ENCODE results near the gene SAMD10.
"Not testable (repeated sequence)": the region's sequence is repeated elsewhere in the genome, so short reads cannot be mapped to it uniquely, and the experiment has no call there.

SAMD10 gene

GRCh38 chr20:64000906-64001305 is 21.5 kb upstream of the SAMD10 start:
- DNase-seq, result no peak

- no peak for DNase-seq
These were observed 3.5 kb upstream of the SAMD10 start for GRCh38 chr20:63982937-63983336.

- peak; percentile 93 to 99 for DNase-seq
These were observed 1.6 kb upstream of the SAMD10 start, which contains the start of gene PRPF6 for GRCh38 chr20:63980806-63981728. Gene PRPF6 (plus strand): TSS chr20:63981132. CDS start chr20:63981246, 114 bp downstream.

GRCh38 chr20:63980317-63980805 is 919 bp upstream of the SAMD10 start:
- no peak for DNase-seq

- DNase-seq, result no peak
These were observed 249 bp downstream of the SAMD10 start for GRCh38 chr20:63979229-63979556.

- peak; percentile 45 to 96 for DNase-seq
These were observed 868 bp downstream of the SAMD10 start for GRCh38 chr20:63978319-63979228.

- no peak for DNase-seq
These were observed 1.6 kb downstream of the SAMD10 start for GRCh38 chr20:63977739-63978276.

- DNase-seq, result no peak
These were observed 2.3 kb downstream of the SAMD10 start for GRCh38 chr20:63976980-63977738.

GRCh38 chr20:63976511-63976910 is 2.9 kb downstream of the SAMD10 start:
- DNase-seq, result not testable (repeated sequence)

GRCh38 chr20:63974402-63975200 is 4.8 kb downstream of the SAMD10 start:
- no peak for DNase-seq

- DNase-seq, result peak in 1 of 2 experiments; percentile 89
These were observed 5.6 kb downstream of the SAMD10 start for GRCh38 chr20:63973636-63974401.

- DNase-seq, result no peak
These were observed 6.3 kb downstream of the SAMD10 start for GRCh38 chr20:63973160-63973479.

- DNase-seq, result no peak
These were observed 6.9 kb downstream of the SAMD10 start for GRCh38 chr20:63972312-63973159.

GRCh38 chr20:63971960-63972311 is 7.5 kb downstream of the SAMD10 start:
- not testable (repeated sequence) for DNase-seq

GRCh38 chr20:63970714-63971431 is 8.6 kb downstream of the SAMD10 start:
- DNase-seq, result no peak

- peak in 1 of 2 experiments; percentile 92 for DNase-seq
These were observed 9.4 kb downstream of the SAMD10 start, which contains the start of gene ZNF512B for GRCh38 chr20:63969838-63970713. Gene ZNF512B (minus strand): TSS chr20:63969930. CDS start chr20:63967950, 1,980 bp downstream.

GRCh38 chr20:63968928-63969760 is 10.3 kb downstream of the SAMD10 start:
- DNase-seq, result peak in 1 of 2 experiments; percentile 62
